IMR-90 (cell line): ENCODE measurements around the gene ZNF492.

ENCODE experiments used
- BHLHE40 ChIP-seq: fragments of 150-350 bp; IDR thresholded peaks from 2 replicates; pipeline ENCODE4 v1.6.1; 2016; ENCODE audit warnings: mild to moderate bottlenecking, low read depth, low read length
- CEBPB ChIP-seq: IDR thresholded peaks from 2 replicates; pipeline ENCODE4 v1.6.1; 2012; ENCODE audit warnings: low read depth, low read length, improper control_type of control experiment
- CTCF ChIP-seq: conservative IDR thresholded peaks from 2 replicates; pipeline ENCODE4 v1.5.1; 2012; ENCODE audit warnings: mild to moderate bottlenecking, low read depth, low read length, improper control_type of control experiment
- FOS ChIP-seq: fragments of 150-350 bp; IDR thresholded peaks from 2 replicates; pipeline ENCODE4 v1.6.1; 2016; ENCODE audit warnings: low read depth, low read length
- MAFK ChIP-seq: IDR thresholded peaks from 2 replicates; pipeline ENCODE4 v1.6.1; 2012; ENCODE audit warnings: low read depth, low read length, improper control_type of control experiment
- MAZ ChIP-seq: IDR thresholded peaks from 2 replicates; pipeline ENCODE4 v1.6.1; 2012; ENCODE audit warnings: low read depth, mild to moderate bottlenecking, low read length, improper control_type of control experiment, moderate library complexity, borderline replicate concordance
- MXI1 ChIP-seq: IDR thresholded peaks from 2 replicates; pipeline ENCODE4 v1.6.1; 2012; ENCODE audit warnings: low read depth, mild to moderate bottlenecking, low read length, moderate library complexity, borderline replicate concordance
- NFE2L2 ChIP-seq: fragments of 150-350 bp; IDR thresholded peaks from 2 replicates; pipeline ENCODE4 v1.6.1; 2016; ENCODE audit warnings: low read depth, mild to moderate bottlenecking, low read length
- POLR2A ChIP-seq: IDR thresholded peaks from 2 replicates; pipeline ENCODE4 v1.6.1; 2012; ENCODE audit warnings: mild to moderate bottlenecking, low read depth, low read length
- RAD21 ChIP-seq: IDR thresholded peaks from 2 replicates; pipeline ENCODE4 v1.6.1; 2012; ENCODE audit warnings: low read length, improper control_type of control experiment
- RCOR1 ChIP-seq: IDR thresholded peaks from 2 replicates; pipeline ENCODE4 v1.6.1; 2012; ENCODE audit warnings: mild to moderate bottlenecking, low read length, improper control_type of control experiment; ENCODE audit not compliant: insufficient replicate concordance
- RFX5 ChIP-seq: IDR thresholded peaks from 2 replicates; pipeline ENCODE4 v1.8.0; 2012; ENCODE audit warnings: low read depth, mild to moderate bottlenecking, low read length, moderate library complexity
- SMC3 ChIP-seq: fragments of 150-350 bp; IDR thresholded peaks from 2 replicates; pipeline ENCODE4 v1.6.1; 2016; ENCODE audit warnings: low read depth, mild to moderate bottlenecking, antibody characterized with exemption, low read length, moderate library complexity
- TF ChIP-seq, protein P1 (sequence below): fragments of 150-350 bp; IDR thresholded peaks from 2 replicates; pipeline ENCODE4 v1.6.1; 2017; ENCODE audit warnings: mild to moderate bottlenecking, antibody characterized with exemption, low read length, low read depth

- TF ChIP-seq SMC3 (no peak), BHLHE40 (no peak), CTCF (no peak), MAFK (no peak), RCOR1 (no peak), MXI1 (no peak), POLR2A (no peak), FOS (no peak), MAZ (no peak), CEBPB (no peak), NFE2L2 (no peak), RAD21 (no peak), RFX5 (no peak)
- TF ChIP-seq, protein P1, sequence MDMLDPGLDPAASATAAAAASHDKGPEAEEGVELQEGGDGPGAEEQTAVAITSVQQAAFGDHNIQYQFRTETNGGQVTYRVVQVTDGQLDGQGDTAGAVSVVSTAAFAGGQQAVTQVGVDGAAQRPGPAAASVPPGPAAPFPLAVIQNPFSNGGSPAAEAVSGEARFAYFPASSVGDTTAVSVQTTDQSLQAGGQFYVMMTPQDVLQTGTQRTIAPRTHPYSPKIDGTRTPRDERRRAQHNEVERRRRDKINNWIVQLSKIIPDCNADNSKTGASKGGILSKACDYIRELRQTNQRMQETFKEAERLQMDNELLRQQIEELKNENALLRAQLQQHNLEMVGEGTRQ: no peak
Observed at GRCh38 chr19:22601906-22602630, 32.1 kb upstream of the ZNF492 start.
